HK-2 (cell line): Measurements from ENCODE around the gene ACOT13.
"Not testable (repeated sequence)": the region's sequence is repeated elsewhere in the genome, so short reads cannot be mapped to it uniquely, and the experiment has no call there.

ENCODE experiments used
- DNase-seq: peaks from one replicate; pipeline ENCODE4 v3.0.0-alpha.2; 2018; ENCODE audit not compliant: unreplicated experiment

Gene ACOT13

DNA sequence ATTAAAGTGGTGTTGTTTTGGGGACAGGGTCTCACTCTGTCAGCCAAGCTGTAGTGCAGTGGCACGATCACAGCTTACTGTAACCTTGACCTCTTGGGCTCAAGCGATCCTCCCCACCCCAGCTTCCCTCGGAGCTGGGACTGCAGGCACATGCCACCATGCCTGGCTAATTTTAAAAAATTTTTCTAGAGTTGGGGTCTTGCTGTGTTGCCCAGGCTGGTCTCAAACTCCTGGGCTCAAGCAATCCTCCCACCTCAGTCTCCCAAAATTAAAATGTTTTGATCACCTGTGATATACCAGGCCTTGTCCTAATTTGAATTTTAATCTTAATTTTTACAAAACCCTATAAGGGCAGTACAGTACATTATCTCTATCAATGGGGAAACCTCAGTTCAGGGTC lies 25.5 kb downstream of the ACOT13 start:
- DNase-seq: no peak

DNA sequence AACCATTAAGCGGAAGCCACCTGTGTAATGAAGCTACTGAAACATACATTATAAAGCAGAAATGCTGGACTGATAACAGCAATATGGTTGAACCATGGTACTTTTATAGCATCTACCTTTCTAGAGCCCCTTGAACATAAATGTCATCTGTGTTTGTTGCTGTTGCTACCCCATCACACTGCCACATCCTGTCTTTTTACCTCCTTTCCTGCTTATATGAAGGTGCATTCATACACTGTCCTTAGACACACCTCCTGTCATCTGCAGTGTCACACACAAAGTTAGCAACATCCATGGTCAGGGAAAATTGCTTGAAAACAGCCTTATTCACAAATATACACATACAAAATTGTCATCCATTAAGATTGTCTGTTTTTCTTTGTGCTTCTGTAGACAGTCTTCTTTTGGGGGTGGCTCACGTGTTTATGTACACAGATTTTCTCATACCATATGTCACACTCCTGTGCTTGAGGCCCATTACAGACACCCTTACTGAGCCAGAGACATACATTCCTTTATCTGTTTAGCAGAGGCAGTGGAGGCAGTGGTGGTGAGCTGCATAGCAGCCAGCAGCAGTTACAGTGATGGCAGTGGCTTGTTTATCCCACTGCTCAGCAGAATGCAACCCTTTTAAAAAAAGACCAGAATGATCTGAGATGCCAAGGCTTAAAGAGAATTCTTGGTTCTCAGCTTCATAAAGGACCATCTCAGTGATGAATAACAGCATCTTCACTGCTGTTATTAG lies 26.1 kb downstream of the ACOT13 start:
- DNase-seq: no peak

DNA sequence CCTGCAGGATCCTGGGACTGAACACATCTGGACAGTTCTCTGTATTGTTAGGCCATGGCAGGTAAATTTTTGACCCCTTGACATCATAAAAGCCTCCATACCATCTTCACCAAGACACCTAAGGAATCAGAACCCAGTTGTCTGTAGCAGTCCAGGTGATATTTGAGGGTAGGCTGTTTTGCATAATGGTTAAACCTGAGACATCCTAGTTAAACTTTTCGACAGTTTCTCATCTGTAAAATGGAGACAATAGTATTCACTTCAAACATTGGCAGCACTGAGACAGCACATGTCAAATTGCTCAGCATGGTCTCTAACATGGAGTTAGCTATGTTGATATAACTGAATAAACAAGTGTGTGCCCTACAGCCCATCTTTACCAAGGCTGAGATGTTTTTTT lies 27.3 kb downstream of the ACOT13 start:
- no peak for DNase-seq

DNA sequence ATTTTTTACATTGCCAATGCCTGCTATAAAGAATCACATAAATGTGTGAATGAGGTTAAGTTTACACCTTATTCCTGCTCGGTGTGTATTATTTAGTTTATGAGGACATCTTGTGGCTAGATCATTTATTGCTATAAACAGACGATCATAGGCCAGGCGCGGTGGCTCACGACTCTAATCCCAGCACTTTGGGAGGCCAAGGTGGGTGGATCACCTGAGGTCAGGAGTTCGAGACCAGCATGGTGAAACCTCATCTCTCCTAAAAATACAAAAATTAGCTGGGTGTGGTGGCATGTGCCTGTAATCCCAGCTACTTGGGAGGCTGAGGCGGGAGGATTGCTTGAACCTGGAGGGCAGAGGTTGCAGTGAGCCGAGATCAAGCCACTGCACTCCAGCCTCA lies 28.8 kb downstream of the ACOT13 start:
- DNase-seq: peak; percentile 16

DNA sequence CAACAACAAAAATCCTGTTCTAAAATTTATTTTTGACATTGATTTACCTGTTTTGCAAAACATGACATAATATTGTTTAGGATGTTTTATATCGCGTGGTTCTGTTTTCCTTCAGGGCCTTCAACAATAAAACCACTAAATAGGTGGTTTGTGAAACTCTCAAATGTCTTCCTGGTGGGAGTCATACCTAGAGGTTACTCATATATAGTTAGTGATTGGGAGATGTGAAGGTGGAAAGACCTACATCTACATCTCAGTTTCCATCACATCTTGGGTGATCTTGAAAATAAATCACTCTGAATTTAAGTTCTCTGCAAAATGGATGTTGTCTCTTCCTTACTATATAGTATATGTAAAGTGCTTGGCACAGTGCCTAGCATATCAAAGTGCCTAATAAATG lies 29.2 kb downstream of the ACOT13 start:
- DNase-seq: no peak

DNA sequence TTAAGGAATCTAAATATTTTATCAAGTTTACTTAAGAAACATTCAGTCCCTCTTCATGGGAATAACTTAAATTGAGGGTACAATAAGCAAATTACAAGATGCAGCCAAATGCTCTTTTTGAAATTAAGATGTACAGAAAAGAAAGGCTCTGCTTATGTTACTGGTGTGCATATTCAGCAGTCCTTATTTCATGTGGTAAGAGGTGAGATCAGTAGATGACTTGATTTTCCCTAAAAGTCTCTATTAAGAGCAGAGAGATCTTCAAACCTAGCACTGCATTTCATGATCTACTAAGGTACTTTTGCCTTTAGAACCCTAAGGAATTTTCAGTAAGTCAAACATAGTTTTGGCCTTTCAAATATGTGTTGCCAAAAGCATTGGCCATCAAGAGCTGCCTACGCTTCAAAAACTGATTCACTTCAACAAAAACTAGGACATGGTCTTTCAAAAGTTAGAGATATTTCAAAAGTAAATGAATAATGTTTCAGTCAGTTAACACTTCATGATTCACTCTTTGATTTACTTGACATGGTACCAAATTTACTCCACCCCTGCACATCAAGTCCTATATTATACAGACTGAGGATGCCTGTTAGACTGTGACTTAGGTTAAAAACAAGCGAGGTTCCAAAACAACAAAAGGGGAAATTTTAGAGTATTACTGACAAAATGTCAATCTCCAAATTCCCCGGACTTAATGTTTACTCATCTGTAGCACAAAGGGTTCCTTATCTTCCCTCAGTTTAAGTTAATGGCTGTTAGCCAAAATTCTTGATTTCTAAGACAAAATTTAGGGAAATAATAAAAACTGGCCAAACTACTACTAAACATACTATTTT lies 32.9 kb downstream of the ACOT13 start:
- no peak for DNase-seq

DNA sequence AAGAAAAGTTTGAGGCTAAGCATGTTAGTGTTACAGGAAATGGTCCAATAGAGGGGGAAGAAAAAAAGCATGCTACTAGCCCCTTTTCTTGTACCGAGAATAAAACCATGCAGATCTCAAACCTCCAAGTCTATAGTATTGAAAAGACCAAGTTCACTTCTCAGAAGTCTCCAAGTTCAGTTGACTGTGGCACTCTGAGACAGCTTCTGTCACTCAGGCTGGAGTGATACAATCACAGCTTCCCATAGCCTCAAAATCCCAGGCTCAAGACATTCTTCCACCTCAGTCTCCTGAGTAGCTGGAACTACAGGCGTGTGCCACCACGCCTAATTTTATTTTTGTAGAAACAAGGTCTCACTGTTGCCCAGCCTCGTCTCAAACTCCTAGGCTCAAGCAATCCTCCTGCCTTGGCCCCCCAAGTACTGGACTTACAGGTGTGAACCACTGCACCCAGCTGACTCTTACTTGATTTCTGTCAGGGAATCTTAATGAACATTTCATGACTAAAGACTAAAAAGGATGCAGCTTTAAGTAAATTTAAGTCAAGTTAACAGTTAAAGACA lies 35.9 kb downstream of the ACOT13 start:
- DNase-seq: peak; percentile 5

DNA sequence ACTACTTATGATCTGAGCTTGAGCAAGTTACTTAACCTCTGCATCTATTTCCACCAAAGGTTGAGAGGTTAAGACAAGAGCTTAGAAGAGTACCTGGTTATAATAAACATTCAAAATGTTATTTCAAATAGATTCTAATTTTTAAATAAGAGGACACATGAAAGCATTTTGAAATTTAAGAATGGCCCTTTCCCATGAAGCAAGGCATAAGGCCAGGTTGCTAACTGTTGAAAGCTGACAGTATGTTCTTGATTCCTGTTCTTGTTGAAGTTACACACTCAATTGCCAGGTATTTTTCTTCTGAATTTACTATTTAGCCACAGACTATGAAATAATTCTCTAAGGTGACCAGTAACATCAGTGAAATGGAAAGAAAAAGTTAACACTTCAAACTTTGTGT lies 37.6 kb downstream of the ACOT13 start:
- DNase-seq: no peak

DNA sequence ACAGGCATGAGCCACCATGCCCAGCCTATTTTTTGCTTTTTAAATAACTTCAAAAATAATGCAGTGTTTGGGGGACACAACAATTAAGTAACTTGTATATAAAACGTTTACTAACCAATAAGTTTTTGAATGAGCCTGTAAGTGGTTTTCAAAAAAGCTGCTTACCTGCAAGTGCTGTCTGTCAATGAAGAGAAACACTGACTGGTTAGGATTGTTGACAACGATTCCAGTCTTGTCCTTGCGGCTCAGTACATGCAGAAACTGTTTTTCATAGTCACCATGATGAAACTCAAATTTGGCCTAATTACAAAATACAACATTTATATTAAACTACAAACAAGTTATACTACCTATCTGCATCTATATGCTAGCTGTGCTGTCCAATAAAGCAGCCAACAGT lies 41.7 kb downstream of the ACOT13 start:
- no peak for DNase-seq

DNA sequence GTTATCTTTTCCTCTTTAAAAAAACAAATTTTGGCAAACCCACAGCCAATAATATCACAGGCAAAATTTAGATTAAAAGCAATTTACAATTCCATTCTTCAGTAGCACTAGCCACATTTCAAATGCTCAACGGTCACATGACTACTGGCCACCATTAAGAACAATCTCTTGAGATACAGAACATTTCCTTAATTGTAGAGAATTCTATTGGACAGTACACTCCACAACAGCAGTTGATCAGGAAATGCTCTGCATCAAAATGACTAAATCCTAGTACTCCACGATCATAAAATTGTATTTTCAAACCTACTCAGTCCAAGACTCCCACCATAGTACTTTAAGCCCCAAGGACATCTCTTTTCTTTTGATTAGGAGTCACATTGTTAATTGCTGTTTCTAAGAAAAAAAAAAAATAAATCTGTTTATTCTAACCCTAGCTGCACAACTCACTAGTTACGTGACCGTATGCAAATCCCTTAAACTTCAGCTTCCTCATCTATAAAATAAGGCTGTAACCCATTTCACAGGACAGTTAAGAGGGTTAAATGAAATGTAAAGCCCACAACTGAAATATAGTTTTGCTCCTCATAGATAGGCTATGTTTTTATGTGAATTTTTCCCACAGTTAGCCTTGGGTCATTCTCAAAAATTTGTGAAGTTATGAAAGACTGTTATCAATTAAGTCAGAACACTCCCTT lies 42.3 kb downstream of the ACOT13 start:
- no peak for DNase-seq

DNA sequence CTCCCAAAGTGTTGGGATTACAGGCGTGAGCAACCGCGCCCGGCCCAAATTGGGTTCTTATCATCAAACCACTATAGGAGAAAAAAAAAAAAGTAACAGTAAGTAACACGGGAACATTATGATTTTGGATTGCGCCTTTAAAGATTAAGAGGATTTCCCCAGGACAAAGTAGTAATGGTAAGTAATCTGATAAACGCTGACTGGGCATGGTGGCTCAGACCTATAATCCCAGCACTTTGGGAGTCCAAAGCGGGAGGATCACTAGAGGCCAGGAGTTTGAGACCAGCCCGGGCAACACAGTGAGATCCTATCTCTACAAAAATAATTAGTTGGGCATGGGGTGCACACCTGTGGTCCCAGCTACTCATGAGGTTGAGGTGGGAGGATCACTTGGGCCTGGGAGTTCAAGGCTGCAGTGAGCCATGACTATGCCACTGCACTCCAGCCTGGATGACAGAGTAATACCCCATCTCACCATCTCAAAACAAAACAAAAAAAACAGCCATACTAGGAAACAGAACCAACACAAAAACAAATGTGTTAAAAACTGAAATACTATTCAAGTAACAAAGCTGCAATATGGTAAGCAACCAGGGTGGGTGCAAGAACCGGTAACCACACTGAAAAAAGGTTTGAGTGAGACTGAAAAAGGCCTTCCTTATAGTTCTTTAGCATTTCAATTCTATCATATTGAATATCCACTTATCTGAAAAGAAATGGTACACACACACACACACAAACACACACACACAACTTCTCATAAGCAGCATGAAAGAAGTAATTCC lies 43.8 kb downstream of the ACOT13 start:
- no peak for DNase-seq

DNA sequence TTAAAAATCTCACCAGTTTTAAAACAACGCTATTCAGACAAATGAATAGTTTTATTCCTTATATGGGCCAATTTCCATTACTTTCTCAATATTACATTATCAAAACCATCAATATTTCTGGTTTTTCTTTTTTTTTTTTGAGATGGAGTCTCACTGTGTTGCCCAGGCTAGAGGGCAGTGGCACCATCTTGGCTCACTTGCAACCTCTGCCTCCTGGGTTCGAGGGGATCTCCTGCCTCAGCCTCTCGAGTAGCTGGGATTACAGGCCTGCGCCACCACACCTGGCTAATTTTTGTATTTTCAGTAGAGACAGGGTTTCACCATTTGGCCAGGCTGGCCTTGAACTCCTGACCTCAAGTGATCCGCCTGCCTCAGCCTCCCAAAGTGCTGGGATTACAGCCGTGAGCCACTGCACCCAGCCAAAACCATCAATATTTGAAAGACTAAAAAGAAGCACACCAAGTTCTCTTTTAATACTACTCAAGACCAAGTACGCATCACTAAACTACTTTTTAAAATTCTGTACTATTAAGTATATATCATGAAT lies 49.8 kb downstream of the ACOT13 start:
- DNase-seq: not testable (repeated sequence)

DNA sequence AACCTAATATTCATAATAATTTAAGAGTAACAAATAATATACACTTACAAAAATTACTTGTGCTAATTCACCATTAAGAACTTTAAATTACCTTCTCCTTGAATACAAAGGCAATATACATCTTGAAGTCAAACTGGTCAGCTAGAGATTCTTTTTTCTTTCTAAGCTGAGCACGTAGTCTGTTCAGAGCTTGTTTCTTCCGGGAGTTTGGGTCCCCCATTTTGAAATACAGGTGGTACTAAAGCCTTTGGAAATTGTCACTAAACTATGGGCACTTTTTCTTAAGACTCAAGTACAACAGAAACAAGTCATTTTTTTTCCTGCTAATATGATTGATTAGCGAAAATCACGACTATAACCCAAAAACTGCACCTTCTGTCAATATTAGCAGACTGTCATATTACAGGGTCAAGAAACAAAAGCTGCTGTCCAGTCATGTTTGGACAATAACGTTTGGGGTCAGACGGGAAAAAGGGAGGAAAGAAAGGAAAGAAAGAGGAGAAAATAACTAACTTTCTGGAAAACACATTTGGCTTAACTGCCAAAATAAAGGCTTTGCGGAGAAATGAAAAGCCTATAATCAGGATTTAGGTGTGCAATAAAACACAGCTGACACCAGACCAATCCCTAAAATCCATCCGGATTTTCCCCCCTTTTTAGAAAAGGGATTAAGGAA lies 51.7 kb downstream of the ACOT13 start:
- no peak for DNase-seq

DNA sequence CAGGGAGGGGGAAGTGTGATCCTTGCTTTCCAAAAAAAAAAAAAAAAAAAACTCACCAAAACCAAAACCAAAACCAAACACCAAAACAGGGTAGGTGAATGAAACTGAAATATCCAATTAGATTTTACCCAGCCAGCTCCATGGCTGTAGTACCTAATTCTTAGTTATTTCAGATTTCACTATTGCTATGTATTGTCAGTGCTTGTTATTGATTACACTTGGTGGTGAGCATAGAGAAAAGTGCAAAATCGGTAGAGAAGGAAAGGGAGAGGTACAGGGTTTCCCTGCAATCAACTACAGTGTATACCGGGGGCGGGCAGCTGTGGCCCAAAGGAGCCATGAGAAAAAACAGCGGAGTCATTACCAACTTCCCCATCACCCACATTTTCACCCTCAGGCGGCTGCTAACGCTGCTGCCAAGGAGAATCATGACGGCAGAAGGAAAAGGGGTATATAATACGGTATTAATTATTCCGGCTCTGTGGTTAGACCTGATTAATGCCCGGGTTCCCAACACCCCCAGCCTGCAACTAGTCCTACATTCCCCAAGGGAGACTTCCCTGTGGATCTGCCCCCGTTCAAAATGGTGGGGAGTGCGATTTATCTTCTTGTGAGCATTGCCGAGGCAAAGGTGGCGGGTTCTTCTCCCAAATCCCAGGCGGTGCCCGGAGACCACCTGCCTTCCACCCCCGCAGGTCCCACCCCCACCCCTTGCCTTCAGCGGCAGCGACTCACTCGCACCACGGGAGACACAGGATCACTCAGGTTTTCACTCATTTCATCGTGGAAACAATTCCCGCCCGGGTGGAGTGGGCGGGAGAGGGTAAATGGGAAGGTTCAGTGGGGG lies 52.5 kb downstream of the ACOT13 start, which contains the start of gene C6orf62:
Gene C6orf62 (minus strand): TSS at position 30 of the 847 bp plus-strand sequence. CDS start 486 bp downstream, outside the sequence.
- DNase-seq: peak; percentile 43

DNA sequence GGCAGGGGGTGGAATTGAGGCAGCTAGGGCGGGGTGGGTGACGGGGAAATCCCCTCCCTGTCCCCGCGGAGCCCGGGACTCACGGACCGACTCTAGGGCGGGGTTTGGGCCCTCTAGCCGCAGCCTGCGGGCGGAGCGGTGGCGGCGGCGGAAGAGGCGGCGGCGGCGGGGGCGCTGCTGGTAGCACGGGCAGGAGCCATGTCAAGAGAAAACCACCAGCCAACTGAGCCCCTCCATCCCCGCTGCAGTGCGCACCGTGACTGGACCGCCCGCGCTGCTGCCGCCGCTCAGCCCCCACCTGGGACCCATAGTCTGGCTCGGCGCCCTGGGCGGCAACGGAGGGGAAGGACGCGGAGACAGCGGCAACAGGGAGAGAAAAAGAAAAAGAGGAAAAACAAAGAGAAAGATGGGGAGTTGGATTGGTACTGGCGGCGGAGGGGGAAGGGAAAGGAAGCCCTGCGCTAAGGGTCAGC lies 53.3 kb downstream of the ACOT13 start:
- peak; percentile 69 for DNase-seq

DNA sequence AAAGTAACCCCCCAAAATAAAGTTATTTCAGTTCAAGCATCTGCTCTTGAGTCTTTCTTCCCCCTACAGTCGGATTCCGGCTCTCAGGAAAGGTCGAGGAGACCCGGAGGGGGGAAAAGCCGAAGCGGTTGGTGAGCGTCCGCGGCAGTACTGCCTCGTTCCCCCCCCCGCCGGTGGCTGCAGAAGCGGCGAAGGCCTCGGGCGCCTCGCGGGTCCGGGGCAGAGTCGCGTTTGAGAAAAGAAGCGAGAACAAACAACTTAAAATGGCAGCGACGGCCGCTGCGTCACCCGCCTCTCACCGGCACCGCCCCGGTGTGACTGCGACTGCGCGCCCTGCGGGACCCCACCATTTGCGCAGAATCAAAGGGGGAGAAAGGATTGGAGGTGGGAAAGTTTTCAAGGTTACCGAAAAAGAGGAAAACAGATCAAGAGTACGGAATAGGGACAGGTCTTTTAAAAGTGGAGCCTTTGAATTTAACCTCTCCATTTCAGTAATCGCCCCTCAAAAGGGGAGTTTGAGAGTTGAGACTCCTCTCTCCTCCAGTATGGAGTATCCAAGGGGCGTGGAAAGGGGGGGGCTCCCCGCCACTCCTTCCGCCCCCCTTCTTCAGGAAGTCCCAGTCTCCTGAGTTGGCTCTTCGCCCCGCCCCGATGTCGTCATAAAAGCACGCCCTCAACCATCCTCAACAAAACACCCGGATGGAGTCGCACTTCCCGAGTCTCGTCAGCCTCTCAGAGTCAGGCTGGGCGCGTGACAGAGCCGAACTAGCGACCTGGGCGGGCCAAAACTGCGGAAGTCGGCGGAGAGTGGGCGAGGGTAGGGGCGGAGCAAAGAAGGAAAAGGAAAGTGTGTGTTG lies 54.0 kb downstream of the ACOT13 start:
- peak; percentile 99 for DNase-seq

DNA sequence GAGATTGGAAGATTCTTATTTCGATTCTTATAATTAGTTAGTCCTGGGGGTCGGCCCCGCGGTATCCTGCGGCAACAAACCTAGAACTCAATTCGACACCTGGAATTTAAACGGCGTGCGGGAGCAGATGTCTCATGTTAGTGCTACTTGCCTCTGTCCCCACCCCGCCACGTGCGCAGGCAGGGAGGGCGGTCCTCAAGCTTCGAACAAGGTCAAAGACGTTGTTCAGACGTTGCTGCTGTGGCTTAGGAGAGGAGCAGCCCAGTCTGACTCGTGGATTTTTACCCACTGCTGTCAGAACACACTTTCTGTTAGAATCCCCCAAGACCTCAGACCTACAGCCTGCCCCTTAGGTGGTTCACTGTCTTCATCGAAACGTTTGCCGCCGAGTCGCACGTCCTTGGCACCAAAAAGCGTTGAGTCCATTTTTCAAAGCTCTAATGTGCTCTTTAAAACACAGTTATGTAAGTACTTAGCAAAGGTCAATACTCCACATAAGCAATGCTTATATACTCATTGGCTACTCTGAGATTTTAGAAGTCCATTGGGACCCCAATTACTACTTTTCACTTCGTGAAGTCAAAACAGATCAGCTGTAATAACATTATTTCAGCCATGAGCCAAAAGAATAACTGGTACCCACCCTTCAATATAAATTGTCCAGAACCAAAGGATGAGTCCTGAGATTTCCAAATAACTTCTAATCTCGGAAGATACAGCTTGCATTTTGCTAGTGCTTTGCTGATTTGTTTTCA lies 54.8 kb downstream of the ACOT13 start:
- no peak for DNase-seq

DNA sequence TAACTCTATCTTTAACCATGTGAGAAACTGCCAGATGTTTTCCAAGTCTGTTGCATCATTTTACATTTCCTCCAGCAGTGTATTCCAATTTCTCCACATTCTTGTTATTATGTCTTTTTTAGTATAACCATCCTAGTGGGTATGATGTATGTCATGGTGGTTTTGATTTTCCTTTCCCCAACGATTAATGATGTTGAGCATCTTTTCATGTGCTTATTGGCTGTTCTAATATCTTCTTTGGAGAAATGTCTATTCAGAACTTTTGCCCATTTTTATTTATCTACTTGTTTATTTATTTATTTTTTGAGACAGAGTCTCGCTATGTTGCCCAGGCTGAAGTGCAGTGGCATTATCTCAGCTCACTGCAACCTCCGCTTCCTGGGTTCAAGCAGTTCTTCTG lies 56.4 kb downstream of the ACOT13 start:
- DNase-seq: no peak
